GM18858 (cell line): ENCODE data around the gene RNASE3.
"Not testable (repeated sequence)": the region's sequence is repeated elsewhere in the genome, so short reads cannot be mapped to it uniquely, and the experiment has no call there.

Source experiments
- ATAC-seq: cut with Tn5 transposase; IDR thresholded peaks from one replicate; pipeline ENCODE4 v1.9.1; 2021; ENCODE audit not compliant: unreplicated experiment

The RNASE3 gene

DNA sequence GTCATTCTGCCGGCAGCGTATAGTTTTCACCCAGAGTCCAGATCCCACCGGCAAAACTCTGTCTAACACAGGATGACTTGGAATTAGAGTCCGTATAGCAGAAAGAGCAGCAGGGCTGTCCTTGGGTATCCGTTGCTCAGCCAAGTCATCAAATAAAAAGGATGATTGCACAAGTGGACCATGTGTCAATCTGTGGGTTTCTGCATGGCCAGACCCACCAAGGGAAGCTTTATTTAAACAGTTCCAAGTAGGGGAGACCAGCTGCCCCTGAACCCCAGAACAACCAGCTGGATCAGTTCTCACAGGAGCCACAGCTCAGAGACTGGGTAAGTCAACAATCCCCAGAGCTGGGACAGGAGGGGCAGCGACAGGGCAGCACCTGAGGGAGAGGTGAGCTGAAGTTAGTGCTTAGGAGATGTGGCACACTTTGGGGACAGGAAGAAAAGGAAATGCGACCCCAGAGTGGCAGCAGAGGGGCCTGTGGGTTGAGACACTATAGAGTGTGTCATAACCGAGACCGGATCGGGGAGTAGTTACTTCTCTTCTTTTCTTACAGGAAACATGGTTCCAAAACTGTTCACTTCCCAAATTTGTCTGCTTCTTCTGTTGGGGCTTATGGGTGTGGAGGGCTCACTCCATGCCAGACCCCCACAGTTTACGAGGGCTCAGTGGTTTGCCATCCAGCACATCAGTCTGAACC, at the start of gene RNASE3:
RNASE3 (plus strand) TSS at position 260 of the 700 bp plus-strand sequence; CDS start at position 562, 302 bp downstream.
- not testable (repeated sequence) for ATAC-seq

DNA sequence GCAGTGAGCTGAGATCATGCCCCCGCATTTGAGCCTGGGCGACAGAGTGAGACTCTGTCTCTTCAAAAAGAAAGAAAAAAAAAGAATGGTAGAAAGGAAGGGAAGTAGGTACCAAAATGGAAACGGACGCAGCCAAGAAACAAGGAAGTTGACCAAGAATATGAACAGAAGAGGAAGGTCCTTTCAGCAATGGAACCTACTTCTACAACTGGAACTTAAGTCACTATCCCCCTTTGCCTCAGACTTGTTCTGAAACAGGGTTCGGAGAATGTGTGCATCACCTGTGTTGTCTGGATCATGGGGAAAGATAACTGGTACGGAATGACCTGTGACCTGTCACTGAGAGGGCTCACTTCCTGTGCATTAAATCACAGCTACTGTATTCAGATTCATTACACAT, 44.6 kb upstream of the RNASE3 start:
- ATAC-seq, result no peak

DNA sequence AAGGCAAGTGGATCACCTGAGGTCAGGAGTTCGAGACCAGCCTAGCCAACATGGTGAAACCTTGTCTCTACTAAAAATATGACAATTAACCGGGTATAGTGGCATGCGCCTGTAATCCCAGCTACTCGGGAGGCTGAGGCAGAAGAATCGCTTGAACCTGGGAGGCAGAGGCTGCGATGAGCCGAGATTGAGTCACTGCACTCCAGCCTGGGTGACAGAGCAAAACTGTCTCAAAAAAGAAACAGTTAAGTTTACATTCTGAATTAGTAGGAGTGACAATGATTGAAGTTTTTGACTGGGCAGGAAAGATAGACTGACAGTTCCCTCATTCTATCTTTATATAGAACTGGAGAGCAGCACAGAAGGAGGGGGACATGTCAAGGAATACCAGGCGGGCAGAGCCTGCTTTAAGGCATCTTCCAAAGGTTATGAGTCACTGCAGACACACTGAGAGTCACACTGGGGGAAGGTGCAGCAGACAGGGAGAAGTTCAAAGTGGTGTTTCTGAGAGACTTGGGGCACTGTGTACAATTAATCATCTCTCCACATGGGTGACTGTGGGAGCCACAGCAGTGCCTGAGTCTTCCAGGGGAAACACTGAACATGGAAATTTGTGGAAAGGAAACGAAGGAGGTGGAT, 42.8 kb upstream of the RNASE3 start:
- ATAC-seq, result no peak

DNA sequence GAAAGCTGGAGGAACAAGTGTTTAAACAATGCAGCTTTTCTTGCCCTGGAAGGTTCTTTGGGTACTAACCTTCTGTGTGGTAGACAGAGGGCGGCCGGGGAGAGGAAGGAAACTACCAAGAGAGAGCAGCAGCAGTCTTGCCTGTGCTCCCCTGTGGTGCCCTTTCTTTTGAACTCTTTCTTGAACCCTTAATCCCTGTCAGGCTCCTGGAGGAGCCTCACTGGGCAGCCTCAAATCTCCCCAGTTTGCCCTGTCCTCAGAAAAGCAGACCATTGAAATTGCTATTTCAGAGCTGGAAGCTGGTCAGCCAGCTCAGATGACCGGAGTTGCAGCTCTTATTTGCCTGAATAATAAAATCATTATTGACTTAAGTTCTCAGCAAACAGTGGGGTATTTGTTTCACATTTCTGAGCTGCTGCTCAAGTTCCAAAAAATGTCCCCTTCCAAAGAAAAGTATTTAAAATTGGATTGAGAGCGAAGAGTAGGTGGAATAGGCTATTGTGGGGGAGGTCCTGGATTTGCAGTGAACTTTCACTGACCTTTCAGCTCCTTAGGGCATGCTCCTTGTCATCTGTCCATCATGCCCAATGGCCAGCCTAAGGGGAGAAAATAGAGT, 42.1 kb upstream of the RNASE3 start:
- no peak for ATAC-seq

DNA sequence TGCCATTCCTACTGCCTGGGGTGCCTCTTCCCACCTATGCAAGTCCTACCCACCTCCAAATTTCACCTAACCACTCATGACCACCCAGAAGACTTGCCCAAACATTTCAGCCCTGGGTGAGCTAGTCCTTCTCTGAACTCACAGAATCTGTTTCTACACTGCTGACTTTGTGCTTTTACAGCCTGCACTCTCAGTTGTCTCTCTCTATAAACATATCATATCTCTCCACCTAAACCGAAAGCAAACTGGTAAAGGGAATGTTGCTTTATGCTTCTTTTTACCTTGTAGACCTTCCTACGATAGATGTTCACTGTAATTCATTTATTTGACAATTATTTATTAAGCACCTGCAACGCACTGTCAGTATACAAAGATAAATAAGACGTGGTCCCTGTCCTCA, 38.1 kb upstream of the RNASE3 start:
- ATAC-seq, result no peak

DNA sequence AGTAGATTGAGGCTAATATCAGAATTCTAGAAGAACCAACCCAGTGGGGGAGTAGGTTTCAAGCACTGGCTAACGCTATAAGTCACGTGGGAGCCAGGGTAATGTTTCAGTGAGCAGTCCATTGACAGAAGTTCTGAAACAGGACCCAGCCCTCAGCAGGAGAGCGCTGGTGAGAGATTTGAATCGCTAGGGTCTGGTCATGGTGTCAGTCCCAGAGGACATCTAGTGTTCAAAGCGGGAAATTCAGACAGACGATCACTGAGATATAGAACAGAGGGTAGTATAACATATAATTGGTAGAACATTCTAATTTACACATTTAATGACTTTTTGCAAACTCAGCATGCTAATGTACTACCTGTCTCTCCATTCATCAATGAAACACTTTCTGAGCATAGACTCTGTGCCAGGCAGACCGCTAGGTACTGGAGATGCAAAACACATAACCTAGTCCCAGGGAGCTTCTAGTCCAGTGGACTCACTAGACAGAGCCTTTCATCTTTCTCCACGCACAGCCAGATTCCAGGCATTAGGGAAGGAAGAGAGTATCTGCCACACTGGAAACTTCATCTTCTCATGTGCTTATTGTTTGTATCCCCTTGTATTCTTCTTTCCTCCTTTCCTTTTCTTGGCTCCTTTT, 35.4 kb upstream of the RNASE3 start:
- ATAC-seq, result peak; percentile 93

DNA sequence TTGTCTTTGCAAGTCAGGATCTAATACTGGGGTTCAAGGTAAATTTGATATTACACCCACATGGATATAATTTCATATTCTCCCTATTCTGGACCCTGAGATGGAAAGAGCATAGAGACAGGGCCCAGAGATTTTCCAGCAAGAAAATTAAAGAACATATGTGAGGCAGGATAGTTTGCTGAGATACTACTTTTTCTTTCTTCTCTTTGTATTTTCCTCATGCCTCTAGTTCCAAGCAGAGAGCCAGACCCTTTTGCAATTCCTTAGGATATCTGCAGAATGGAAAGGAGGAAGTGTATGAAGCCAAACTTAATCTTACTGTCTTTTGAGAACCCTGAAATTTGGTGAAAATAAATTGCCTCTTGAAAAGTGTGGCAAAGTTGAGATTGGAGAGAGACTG, 34.0 kb upstream of the RNASE3 start:
- ATAC-seq, result no peak

DNA sequence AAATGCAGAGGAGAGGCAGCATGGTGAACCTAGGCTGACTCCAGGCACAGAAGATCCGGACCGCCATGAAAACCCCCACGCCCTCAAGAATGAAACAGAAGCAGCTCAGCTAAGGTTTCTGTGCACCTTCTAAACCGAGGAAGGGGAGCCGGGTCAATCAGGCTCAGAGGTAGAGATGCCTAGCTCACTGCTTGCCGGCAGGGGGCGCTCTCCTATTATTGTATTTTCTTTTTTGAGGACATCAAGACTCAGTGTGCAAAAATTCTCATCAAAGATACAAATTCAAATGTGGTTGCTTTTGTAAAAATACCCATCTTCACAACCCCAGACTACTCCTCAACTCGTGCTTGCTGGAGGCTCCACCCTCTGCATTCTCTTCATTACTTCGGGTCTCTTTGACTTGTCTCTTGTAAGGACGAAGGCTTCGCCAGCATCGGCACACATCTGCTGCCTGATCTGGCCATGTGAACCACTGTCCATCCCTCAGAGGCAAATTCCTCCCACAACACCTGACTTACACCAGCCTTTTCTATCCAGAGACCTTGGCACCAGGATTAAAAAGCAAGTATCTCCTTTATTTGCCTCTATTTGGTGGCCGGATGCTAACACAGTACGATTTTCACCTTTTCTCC, 33.4 kb upstream of the RNASE3 start:
- no peak for ATAC-seq

DNA sequence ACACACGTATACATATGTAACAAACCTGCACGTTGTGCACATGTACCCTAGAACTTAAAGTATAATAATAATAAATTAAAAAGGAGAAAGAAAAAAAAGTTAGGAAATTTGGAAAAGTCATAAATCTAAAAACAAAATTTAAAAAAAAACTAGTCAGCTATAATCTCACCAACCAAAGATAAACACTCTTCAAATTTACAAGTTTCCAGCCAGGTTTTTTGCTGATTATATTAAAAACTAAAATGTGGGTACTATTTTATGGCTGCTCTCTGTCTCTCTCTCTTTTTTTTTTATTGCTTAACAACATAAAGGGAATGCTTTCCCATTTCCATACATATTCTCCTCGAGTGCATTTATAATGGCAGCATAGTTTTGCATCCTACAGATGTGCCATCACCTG, 25.0 kb upstream of the RNASE3 start:
- ATAC-seq, result no peak

DNA sequence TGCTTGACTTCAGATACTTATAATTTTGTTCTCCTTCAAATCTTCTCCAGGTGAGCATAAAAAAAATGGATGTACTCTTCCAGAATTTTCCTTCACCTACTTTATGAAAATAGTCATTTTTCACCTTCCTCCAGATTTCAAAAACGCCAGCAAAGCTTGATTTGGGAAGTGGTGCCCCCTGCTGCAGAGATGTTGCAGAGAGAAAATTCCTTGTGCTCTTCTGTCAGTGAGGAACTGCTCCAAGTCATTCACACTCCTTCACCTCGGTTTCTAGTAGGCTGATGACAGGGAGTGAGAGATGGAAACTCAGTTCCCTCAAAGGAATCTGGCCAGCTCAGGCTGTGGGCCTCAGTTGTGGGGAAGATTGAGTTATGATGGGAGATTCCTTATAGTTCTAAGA, 24.2 kb upstream of the RNASE3 start:
- ATAC-seq, result no peak

DNA sequence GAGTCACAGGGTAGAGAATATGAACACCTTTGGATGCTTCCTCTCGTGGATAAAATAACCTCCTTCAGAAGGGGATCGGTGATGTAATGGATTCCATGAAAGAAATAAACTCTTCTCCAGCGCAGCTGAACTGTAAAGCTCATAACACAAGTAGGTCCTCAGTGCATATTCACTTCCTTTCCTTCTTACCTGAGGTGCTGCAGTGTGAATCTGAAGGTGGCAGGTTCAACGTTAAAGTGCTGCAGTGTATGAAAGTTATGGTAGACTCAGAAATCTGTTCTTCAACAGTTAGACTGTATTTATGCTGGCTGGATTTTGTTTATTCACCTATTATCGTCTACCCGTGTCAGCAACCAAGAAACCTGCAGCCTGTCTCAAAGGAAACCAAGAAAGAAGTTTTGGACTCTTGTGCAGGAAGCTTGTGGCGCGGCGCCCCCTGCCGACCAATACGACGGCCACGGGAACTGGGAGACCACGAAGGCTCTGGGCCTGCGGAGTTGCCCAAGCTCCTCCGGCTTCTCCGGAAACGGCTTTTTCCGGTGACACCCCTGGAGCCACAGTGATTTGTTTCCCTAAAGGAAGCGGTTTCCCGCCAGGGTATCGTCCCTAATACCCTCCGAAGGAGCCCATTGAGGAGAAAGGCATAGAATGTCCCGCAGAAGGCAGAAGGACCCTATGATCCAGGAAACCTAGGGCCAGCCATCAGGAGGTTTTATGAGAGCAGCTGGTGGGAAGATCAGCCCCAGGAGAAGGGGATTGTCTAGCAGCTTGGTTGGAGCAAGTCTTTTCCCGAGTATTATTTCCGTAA, 17.6 kb upstream of the RNASE3 start:
- ATAC-seq, result peak; percentile 63

DNA sequence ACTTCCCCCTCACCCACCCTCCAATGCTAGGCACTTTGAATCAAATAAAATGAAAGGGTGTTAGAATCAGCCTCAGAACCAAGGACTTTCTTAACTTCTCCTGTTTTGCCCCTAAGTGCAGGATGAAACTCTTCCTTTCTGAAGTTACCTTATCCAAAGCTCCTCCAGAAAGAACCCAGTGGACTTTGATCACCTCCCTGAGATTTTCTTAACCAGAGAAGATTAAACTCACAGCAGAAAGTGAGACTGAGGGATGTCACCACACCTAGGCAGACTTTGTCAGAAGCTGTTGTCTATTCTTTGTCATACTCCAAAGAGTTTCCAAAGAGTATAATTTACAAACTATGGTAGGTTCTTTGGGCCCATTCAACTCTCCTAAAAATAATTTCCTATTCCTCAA, 14.2 kb upstream of the RNASE3 start:
- no peak for ATAC-seq

DNA sequence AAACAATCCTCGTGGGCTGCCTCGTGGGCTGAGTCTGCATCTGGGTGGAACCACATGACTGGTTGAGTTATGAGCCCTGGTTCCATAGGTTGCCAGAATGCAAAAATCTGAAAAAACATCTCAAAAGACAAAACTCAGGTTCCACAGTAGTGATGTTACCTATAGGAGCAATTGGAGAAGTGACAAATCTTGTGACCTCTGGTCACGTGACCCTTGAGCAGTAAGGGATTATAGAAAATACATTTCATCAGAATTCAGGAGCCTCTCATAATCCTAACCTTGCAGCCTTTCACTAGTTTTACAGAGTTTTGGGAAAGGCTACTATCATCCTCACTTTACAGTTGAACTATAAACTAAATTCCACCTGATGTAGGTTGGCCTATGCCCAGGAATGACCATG, 12.5 kb upstream of the RNASE3 start:
- no peak for ATAC-seq

DNA sequence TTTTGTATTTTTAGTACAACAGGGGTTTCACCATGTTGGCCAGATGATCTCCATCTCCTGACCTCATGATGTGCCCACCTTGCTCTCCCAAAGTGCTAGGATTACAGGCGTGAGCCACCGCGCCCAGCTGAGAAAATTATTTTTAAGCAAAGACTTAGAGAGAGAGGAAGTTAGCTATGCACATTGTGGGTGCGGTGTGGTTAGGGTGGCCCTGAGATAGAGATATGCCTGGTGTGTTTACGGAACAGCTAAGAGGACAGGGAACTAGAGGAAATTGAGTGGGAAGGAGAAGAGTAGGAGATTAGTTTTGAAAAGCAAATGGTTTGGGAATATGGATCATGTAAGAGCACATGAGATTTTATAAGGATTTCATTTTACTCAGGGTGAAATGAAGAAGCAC, 10.0 kb upstream of the RNASE3 start:
- ATAC-seq, result not testable (repeated sequence)

DNA sequence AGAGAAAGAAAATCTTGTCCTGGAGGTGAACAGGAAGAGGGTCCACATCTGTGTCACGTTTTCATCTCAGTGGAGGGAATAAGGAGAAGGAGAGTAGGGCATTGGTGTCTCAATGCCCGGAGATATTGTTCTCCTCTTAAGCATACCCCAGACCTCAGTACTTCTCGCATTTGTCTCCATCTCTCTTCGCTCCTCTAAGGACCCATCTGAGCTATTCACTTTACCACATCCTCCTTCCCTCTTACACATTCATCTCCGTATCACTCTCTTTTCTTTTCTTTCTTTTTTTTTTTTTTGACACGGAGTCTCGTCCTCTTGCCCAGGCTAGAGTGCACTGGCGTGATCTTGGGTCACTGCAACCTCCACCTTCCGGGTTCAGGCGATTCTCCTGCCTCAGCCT, 8.4 kb upstream of the RNASE3 start:
- not testable (repeated sequence) for ATAC-seq

DNA sequence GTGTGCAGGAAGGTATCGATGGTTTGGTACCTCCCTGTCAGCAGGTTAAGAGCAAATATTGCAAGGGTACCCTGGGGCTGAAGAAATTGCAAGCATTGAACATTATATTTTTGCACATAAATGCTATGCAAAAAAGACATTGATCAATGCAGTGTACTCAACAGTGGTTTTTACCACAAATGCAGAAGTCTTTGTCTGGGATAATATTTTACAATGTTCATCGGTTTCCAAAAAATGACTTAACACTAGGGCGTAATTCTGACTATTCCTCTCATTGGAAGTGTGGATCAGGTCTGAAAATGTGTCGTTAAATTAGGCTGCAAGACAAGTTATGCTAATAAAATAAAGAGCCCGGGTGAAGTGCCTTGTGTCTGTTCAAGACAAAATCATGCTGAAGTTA, 2.8 kb upstream of the RNASE3 start:
- ATAC-seq, result not testable (repeated sequence)

DNA sequence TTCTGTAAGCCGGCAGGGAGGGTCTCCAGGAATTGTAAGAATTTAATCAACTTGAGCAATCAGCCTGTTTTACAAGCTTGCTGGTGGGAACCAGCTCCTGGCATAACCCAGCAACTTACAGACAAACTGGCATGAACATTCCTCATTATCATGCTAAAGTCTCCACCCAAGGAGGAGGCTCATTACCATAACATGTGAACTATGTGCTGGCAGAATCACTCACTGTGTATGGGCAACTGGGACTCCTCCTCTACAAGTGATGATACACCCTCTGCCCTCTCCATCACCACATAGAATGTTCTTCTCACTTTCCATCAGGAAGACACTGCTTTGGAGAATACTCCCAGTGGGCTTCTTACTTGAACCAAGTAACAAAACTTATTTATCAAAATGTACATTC, 4.1 kb downstream of the RNASE3 start:
- not testable (repeated sequence) for ATAC-seq

DNA sequence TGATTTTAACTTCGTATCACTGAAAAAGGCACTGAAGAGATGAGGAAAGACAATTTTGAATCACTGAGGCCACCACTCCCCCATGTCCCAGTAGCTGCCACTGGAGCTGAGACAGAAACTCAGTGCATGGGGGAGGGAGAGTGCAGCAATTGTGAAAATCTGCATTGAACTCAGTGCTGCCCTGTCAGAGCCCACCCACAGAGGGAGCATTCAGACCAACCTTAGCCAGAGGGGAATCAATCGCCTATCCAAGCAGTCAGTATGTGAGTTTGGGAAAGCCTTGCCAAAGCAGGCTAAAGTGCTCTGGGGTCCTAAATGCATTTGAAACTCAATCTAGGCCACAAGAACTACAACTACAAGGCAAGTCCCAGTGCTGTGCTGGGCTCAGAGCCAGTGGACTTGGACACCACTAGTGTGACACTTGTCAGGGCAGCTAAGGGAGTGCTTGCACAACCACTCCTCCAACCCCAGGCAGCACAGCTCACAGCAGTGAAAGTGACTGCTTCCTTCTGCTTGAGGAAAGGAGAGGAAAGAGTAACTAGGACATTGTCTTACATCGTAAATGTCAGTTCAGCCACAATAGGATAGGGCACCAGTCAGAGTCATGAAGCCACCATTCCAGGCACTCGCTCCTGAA, 13.3 kb downstream of the RNASE3 start:
- no peak for ATAC-seq

DNA sequence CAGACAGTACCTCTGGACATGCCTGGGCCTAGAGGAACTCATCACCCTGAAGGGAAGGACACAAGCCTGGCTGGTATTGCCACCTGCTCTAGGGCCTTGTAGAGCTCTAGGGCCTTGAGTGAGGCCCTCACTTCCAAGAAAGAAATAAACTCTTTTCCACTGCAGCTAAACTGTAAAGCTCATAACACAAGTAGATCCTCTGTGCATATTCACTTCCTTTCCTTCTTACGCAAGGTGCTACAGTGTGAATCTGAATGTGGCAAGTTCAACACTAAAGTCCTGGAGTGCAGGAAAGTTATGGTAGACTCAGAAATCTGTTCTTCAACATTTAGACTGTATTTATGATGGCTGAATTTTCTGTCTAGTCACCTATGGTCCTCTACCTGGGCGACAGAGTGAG, 14.5 kb downstream of the RNASE3 start:
- no peak for ATAC-seq

DNA sequence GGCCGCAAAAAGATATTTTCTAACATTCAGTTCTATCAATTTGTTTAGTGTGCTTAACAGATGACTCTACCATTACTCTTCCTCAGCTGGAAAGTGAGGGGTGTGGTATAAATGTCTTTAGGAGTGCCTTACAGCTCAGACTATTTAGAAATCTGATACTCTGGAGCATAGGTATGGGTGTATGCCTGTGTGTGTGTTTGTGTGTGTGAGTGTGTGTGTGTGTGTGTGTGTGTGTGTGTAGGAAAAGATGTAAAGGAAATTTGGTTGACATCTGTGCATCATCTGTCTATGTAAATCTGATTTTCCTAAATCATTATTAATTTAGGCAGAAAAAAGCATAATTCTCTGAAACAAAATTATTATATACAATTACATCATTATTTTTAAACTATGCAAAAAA, 16.0 kb downstream of the RNASE3 start:
- no peak for ATAC-seq
